PFSK-1 (cell line): ENCODE data around the gene SDC1.

ENCODE experiments used
- POLR2AphosphoS5 ChIP-seq: IDR thresholded peaks from 2 replicates; pipeline ENCODE4 v1.6.1; 2012; ENCODE audit warnings: low read depth, mild to moderate bottlenecking, control low read depth, low read length, moderate library complexity
- REST ChIP-seq, 2 experiments: IDR thresholded peaks; 2 replicates each; pipeline versions ENCODE4 v1.6.1 to v1.8.0; 2011 to 2012; ENCODE audit warnings: low read depth in 2 of 2, low read length in 2 of 2, control low read depth in 1 of 2, inconsistent platforms in 1 of 2, mild to moderate bottlenecking in 1 of 2, moderate library complexity in 1 of 2; ENCODE audit not compliant: insufficient read depth in 1 of 2

- TF ChIP-seq POLR2AphosphoS5 (no peak), REST (IDR thresholded peaks at IDR 0.05; ENCODE audit: insufficient read depth in 1 of 2, low read depth in 2 of 2, low read length in 2 of 2) (no peak)
These were observed 25.5 kb upstream of the SDC1 start for GRCh38 chr2:20250436-20250835.
